LHCN-M2 (cell line): ENCODE data around the gene RNF212B. TPM values are rescaled to one million over a fixed set of nuclear protein-coding genes. Genes with fewer than 3 reads are reported as not detected.
"Not testable (repeated sequence)": the region's sequence is repeated elsewhere in the genome, so short reads cannot be mapped to it uniquely, and the experiment has no call there.

Experiments
- DNase-seq: peaks from one replicate; pipeline ENCODE4 v3.0.0-alpha.2; 2012; ENCODE audit warnings: low read depth
- polyA plus RNA-seq: library from polyadenylated mRNA; unstranded; fragments of >200 nt; gene quantifications from one replicate; pipeline ENCODE4 v1.2.1, GENCODE V29; 2012; ENCODE audit warnings: missing spikeins
- total RNA-seq: library from RNA; depleted of rRNA; stranded (reverse); fragments of >200 nt; gene quantifications from 2 replicates; pipeline ENCODE4 v1.2.3, GENCODE V29; 2014; rRNA removed

The RNF212B gene
- total RNA-seq: not detected in 2 replicates
- not detected for polyA plus RNA-seq

GRCh38 chr14:23237772-23238594, at the start of gene RNF212B:
Gene RNF212B (plus strand): TSS chr14:23237936. CDS start chr14:23240346, 2,410 bp downstream.
- DNase-seq: peak; percentile 69

DNA sequence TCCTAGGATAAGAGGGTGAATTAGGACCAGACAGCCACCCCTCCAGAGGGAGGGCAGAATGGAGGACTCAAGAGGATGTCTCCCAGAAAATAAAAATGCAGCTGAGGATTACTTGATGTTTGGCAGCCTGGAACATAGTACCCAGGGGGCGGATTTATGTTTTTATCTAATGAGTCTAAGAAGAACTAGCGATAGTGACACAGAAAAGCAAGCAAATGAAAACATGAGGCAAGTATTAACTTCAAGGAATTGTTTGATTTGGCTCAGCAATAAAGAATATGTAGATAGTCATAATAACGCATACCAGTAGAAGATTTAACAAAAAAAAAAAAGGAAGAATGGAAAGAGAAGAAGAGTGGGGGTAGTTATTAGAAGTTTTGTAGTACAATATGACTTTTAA, 44.3 kb upstream of the RNF212B start:
- DNase-seq: no peak

DNA sequence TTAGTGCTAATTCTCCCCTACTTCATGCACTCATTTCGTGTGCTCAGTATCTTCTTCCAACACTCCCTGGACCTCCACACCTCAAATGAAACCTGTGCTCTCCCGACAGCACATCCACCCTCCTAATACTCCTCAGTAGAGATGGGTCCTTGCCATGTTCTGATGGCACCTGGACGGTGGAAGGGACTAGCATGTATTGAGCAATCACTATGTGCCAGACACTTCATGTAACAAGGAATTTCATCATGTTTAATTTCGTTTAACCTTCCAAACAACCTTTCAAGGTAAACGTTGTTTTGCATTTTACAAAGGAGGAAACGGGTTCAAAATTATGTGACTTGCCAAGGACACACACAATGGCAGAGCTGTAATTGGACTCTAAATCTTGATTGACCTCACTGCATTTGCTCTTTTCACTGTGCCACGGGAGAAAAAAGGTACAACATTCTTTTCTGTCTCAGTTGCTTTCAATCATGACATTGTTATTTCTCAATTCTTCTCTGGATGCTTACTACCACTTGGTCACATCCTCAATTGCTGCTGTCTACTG, 42.1 kb upstream of the RNF212B start:
- no peak for DNase-seq

GRCh38 chr14:23196487-23196886, 41.2 kb upstream of the RNF212B start:
- not testable (repeated sequence) for DNase-seq

- DNase-seq: not testable (repeated sequence)
Observed at GRCh38 chr14:23199141-23199540, 38.6 kb upstream of the RNF212B start.

DNA sequence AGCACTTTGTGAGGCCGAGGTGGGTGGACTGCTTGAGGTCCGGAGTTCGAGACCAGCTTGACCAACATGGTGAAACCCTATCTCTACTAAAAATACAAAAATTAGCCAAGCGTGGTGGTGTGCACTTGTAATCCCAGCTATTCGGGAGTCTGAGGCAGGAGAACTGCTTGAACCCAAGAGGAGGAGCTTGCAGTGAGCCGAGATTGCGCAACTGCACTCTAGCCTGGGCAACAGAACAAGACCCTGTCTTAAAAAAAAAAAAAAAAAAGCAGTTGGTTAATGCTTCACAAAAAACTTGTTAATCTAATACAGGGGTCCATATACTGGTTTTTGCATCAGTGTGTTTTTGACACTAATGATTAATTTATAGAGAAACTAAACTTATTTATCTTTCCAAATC, 35.7 kb upstream of the RNF212B start:
- DNase-seq: no peak

GRCh38 chr14:23206422-23207145, 31.2 kb upstream of the RNF212B start:
- no peak for DNase-seq

DNA sequence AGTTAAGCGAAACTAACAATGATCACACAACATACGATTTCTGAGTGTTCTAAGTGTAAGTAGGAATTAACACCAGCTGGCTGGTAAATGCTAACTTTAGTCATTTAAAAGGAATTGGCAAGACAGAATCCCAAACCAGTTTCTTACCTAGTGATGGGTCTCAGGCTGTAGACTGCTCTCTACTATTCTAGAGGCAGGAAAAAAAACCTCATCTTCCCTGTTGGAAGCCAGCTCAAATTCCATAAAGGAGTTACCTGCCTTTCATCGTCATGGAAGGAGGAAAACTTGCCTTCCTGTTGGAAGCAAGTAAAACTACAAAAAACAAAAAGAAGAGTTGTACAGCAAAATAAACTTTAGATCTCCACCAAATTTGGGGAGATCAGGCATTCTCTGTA, 30.6 kb upstream of the RNF212B start:
- no peak for DNase-seq

DNA sequence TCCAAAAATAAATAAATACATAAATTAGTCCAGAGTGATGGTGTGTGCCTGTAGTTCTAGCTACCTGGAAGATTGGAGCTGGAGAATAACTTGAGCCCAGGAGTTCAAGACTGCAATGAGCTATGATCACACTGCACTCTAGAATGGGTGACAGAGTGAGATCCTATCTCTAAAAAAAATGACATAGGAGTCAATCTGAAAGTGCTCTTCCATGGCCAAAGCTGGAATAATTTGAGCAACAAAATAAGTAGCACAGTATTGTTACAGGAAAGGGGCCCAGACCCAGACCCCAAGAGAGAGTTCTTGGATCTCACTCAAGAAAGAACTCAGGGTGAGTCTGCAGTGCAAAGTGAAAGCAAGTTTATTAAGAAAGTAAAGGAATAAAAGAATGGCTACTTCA, 29.4 kb upstream of the RNF212B start:
- no peak for DNase-seq

DNA sequence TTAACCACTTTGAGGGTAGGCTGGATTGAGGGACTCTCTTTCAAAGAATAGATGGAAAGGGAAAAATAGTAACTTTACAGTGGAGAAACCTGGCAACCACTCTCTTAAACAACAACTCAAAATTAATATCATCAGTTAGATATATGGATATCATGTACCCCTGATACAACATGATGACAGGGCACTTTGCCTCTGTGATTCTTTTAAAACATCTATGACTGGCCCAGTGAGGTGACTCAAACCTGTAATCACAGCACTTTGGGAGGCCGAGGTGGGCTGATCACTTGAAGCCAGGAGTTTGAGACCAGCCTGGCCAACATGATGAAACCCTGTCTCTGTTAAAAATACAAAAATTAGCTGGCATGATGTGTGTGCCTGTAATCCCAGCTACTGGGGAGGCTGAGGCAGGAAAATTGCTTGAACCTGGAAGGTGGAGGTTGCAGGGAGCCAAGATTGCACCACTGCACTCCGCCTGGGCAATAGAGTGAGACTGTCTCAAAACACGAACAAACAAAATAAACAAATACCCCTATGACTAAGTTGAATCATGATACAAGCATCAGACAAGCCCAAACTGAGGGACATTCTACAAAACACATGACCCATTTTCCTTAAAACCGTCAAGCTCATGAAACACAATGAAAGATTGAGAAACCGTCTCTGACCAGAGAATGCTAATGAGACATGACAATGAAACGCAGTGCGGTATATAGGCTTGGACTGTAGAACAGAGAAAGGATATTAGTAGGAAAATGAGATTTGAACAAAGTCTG, 27.9 kb upstream of the RNF212B start:
- DNase-seq: peak; percentile 43

GRCh38 chr14:23215421-23215820, 22.3 kb upstream of the RNF212B start:
- DNase-seq: no peak

GRCh38 chr14:23217032-23218020, 20.4 kb upstream of the RNF212B start:
- DNase-seq: no peak

DNA sequence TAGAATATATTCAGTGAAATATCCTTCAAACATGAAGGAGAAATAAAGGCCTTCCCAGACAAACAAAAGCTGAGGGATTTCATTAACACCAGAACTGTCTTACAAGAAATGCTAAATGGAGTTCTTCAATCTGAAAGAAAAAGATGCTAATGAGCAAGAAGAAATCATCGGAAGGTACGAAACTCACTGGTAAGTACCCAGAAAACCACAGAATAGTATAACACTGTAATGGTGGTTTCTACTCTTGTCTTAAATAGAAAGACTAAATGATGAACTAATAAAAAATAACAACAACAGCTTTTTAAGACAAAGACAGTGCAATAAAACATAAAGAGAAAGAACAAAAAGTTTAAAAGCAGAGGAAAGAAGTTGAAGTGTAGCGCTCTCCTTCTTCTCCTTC, 18.7 kb upstream of the RNF212B start:
- DNase-seq: no peak

DNA sequence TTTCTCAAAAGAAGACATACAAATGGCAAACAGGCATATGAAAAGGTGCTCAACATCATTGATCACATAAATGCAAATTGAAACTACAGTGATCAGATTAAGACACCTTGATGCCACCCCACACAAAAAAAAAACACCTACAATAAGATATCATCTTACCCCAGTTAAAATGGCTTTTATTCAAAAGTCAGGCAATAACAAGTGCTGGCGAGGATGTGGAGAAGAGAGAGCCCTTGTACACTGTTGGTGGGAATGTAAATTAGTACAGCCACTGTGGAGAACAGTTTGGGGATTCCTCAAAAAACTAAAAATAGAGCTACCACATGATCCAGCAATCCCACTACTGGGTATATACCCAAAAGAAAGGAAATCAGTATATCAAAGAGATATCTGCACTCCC, 12.8 kb upstream of the RNF212B start:
- DNase-seq: not testable (repeated sequence)

DNA sequence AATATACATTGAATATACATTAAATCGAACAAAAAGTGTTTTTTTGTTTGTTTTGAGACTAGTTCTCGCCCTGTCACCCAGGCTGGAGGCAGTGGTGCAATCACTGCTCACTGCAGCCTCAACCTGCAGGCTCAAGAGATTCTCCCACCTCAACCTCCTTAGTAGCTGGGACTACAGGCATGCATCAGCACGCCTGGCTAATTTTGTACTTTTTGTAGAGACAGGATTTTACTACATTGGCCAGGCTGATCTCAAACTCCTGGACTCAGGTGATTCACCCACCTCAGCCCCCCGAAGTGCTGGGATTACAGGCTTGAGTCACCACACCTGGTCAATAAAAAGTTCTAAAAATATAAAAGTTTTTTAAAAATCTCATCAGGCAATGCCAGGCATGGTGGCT, 10.2 kb upstream of the RNF212B start:
- no peak for DNase-seq

- no peak for DNase-seq
Observed at GRCh38 chr14:23228812-23229211, 8.9 kb upstream of the RNF212B start.

DNA sequence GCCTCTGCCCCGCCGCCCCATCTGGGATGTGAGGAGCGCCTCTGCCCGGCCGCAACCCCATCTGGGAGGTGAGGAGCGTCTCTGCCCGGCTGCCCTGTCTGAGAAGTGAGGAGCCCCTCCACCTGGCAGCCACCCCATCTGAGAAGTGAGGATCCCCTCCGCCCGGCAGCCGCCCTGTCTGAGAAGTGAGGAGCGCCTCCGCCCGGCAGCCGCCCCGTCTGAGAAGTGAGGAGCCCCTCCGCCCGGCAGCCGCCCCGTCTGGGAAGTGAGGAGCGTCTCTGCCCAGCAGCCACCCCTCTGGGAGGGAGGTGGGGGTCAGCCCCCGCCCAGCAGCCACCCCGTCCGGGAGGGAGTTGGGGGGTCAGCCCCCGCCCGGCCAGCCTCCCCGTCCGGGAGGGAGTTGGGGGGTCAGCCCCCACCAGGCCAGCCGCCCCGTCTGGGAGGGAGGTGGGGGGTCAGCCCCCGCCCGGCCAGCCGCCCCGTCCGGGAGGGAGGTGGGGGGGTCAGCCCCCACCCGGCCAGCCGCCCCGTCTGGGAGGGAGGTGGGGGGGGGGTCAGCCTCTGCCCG, 5.4 kb upstream of the RNF212B start:
- not testable (repeated sequence) for DNase-seq

GRCh38 chr14:23240661-23241060, 2.9 kb downstream of the RNF212B start:
- DNase-seq: no peak

- DNase-seq: not testable (repeated sequence)
Observed at GRCh38 chr14:23241061-23241715, 3.5 kb downstream of the RNF212B start.

DNA sequence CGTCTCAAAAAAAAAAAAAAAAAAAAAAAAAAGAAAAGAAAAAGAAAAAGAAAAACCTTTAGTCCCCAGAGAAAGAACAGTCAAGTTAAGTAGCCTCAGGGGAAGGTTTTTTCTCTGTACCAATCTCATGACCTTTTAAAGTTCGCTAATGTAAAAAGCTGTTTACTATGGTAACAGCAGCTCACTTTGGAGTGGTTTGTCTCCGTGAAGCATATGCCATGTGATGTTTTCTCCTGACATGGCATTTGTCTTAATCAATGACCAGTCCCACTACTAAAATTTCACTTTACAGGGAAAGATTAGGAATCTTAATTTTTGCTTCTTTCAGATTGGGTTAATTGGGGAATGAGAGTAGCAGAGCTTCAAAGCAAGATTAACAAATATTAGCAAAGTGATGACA, 4.3 kb downstream of the RNF212B start:
- DNase-seq: no peak
